PC-3 (cell line): ENCODE measurements around the gene PTBP2.

Experiments
- CTCF ChIP-seq: fragments of 300-600 bp; sonication (generic); conservative IDR thresholded peaks from 2 replicates; pipeline ENCODE4 v1.5.1; 2017; ENCODE audit warnings: antibody characterized with exemption, low read depth, mild to moderate bottlenecking, low read length
- EZH2 ChIP-seq: fragments of 300-600 bp; sonication (generic); IDR thresholded peaks from one replicate; pipeline ENCODE4 v1.6.1; 2017; ENCODE audit warnings: antibody characterized with exemption, mild to moderate bottlenecking, low read length; ENCODE audit not compliant: unreplicated experiment

GRCh38 chr1:96815914-96816313, 94.3 kb downstream of the PTBP2 start:
- TF ChIP-seq CTCF: no peak
- no peak for TF ChIP-seq EZH2
